Measurements from ENCODE around the gene SIK3.

DNA sequence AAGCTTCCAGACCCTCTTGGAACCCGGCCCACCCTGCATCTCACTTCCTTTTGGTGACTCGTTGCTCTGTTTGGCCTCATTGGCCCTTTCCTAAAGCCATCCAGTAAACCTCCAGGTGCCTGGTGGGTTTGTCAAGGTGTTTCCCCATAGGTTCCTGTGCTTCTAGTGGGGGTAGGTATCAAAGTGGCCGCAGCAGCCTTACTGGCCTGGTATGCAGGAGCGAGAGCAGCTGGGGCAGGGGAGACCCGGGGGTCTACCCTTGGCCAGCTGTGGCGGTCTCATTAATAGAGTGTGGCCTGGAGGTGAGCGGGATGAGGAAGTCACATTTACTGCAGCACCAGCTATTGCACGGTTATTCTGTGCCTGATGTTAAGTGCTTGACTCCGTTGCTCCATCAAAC, 279.2 kb downstream of the SIK3 start:
- TF ChIP-seq, protein P1, sequence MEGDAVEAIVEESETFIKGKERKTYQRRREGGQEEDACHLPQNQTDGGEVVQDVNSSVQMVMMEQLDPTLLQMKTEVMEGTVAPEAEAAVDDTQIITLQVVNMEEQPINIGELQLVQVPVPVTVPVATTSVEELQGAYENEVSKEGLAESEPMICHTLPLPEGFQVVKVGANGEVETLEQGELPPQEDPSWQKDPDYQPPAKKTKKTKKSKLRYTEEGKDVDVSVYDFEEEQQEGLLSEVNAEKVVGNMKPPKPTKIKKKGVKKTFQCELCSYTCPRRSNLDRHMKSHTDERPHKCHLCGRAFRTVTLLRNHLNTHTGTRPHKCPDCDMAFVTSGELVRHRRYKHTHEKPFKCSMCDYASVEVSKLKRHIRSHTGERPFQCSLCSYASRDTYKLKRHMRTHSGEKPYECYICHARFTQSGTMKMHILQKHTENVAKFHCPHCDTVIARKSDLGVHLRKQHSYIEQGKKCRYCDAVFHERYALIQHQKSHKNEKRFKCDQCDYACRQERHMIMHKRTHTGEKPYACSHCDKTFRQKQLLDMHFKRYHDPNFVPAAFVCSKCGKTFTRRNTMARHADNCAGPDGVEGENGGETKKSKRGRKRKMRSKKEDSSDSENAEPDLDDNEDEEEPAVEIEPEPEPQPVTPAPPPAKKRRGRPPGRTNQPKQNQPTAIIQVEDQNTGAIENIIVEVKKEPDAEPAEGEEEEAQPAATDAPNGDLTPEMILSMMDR (IDR thresholded peaks at IDR 0.05) = no peak
- no peak for TF ChIP-seq POLR2A (IDR thresholded peaks at IDR 0.05)

All from heart left ventricle (tissue), 13 donors.